GM18868 (cell line): ENCODE data around the gene CTXN1.
"Not testable (repeated sequence)": the region's sequence is repeated elsewhere in the genome, so short reads cannot be mapped to it uniquely, and the experiment has no call there.

Experiments
- ATAC-seq: cut with Tn5 transposase; IDR thresholded peaks from one replicate; pipeline ENCODE4 v1.9.1; 2021; ENCODE audit warnings: mild to moderate bottlenecking, moderate library complexity; ENCODE audit not compliant: unreplicated experiment

The CTXN1 gene

GRCh38 chr19:7926021-7926726 lies at the start of gene CTXN1:
CTXN1 (minus strand) TSS chr19:7926135; CDS start chr19:7925538, 597 bp downstream.
- ATAC-seq = no peak

DNA sequence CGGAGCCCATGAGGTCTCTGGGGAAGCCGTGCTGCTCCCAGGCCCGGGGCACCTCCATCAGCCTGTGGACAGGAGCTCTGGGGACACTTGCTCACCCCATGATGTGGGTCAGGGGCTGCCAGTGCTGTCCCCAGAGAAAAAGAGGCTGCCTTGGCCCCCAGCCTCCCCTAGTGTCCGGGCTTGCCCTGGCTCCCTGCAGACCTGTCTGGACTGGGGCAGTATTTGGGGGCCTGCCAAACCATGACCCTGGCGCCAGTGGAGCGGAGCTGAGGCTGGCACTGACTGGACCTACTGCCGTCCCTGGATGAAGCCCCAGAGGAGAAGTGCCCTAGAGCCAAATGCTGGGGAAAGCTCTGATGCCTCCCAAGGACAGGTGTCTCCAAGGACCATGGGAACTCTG lies 49.1 kb upstream of the CTXN1 start:
- ATAC-seq = no peak

DNA sequence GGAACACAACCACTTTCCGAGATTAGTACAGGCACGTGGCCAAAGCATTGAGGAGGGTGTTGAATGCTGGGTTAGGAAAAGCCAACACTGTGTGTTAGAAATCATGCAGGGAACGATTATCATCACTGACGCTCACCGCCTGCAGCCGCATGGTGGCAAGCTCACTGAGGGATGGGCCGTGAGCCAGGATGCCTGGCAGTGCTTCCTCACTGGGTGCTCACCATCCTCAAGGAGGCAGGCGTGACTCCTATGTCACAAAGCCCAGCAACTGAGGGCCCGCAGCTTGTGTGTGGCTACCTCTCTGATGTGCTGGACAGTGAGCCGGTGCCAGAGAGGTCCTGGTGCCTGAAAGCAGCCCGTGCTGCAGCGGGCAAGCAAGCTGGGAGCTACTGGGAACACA lies 47.9 kb upstream of the CTXN1 start:
- no peak for ATAC-seq

GRCh38 chr19:7971553-7972520 lies 45.9 kb upstream of the CTXN1 start:
- ATAC-seq = no peak

DNA sequence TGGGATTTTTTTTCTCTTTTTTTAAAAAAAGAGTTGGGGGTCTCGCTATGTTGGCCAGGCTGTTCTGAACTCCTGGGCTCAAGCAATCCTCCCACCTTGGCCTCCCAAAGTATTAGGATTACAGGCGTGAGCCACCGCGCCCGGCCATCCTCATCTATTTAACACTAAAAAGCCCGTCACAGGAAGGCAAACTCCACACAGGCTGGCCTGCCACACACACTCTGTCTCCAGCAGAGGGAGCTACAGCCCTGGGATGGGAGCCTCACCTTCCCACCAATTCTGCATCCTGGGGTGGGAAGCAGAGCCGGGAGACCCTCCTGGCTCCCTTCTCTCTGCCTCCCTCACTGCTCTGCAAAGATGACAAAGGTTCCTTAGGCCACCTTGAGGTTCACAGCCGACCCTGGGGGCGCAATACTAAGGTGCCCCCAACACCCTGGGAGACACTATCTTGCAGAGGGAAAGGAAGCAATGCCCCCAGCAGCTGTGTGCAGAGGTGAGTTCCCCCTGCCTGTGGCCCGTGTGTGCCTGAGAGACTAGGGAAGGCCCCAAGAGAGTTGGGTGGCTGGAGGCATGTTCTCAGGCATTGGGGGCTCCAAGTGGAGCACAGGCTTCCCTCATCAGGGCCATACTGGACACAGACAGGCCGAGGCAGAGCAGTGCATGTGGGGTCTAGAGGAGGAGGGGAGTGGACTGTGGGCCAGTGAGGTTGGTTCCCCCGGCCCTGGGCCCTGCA lies 44.9 kb upstream of the CTXN1 start:
- ATAC-seq = no peak

- no peak for ATAC-seq
These were observed 43.6 kb upstream of the CTXN1 start for GRCh38 chr19:7969555-7969939.

DNA sequence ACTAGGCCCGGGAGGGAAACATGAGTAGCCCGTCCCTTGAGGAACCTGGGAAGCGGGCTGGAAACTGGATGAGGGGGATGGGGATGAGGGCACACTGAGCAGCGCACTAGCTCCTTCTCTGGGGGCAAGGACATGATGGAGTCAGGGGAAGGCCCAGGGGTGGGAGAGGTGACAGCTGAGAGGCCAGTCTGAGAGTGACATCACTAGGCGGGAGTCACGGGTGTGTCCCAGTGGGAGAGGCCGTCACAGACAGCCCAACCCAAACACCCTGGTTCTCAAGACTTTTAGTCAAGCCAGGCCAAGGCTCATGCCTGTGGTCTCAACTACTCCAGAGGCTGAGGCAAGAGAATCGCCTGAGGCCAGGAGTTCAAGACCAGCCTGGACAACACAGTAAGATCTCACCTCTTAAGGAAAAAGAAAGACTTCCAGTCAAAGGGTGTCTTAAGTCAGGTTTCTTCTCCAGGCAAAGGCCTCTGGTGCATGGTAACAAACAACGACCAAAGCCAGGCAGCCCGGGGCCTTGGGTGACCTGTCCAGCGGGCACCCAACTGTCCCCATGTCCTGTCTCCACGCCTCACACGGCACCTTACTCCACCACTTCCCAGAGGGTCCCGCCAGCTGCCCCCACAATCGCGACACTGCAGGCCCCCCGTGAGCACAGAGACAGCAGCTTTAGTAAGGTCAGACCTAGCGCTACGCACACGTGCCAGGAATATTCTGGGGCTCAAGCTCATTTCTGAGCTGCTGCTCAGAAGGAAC lies 43.0 kb upstream of the CTXN1 start:
- no peak for ATAC-seq

GRCh38 chr19:7968008-7968795 lies 42.3 kb upstream of the CTXN1 start:
- no peak for ATAC-seq

- ATAC-seq = no peak
These were observed 40.2 kb upstream of the CTXN1 start for GRCh38 chr19:7965921-7966665.

- no peak for ATAC-seq
These were observed 39.4 kb upstream of the CTXN1 start for GRCh38 chr19:7965259-7965841.

GRCh38 chr19:7963566-7963965 lies 37.6 kb upstream of the CTXN1 start:
- ATAC-seq = no peak

GRCh38 chr19:7962644-7963268 lies 36.8 kb upstream of the CTXN1 start:
- ATAC-seq = no peak

DNA sequence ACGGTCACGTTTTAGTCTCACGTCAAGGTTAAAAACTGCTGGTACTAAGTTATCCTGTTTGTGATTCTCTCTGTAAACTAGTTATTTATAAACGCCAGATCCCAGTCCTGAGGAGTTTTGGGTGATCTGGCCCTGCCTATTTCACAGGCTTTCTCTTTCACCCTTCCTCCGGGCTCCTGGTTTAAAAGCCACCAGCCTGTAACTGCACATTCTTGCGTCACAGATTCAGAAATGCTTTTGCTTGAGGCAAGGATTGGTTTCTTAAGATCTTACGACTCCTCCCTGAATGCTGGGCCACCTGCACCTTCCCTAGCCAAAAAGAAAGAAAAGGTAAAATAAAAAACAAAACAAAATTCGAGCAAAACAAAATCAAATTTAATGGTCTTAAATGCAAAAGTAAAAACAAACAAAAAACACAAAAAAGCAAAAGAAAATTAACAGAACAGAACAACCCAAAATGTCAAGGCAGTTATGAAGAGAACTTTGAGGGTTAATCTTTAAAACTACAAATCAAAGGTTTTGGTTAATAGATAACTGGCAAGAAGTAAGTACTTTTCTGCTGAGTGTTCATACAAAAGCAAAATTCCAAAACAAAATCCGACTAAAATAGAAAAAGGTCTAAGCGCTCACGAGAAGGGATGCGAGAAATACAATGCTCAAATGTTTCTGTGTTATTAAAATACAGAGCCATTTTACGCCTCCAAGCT lies 36.1 kb upstream of the CTXN1 start:
- no peak for ATAC-seq

DNA sequence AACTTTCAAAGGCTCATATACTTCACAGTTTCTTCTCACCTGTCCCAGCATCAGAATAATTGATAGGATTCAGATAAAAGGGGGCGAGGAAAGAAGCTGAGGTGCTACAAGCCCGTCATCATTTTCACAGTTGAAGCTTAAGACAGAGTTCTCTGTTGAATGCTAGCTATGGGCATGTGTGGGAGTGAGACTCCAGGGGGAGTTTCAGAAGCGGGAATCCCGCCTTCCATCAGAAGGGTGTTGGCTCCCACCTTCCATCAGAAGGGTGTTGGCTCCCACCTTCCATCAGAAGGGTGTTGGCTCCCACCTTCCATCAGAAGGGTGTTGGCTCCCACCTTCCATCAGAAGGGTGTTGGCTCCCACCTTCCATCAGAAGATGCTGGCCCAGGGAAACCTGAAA lies 35.1 kb upstream of the CTXN1 start:
- not testable (repeated sequence) for ATAC-seq

- no peak for ATAC-seq
These were observed 33.3 kb upstream of the CTXN1 start for GRCh38 chr19:7959211-7959610.

DNA sequence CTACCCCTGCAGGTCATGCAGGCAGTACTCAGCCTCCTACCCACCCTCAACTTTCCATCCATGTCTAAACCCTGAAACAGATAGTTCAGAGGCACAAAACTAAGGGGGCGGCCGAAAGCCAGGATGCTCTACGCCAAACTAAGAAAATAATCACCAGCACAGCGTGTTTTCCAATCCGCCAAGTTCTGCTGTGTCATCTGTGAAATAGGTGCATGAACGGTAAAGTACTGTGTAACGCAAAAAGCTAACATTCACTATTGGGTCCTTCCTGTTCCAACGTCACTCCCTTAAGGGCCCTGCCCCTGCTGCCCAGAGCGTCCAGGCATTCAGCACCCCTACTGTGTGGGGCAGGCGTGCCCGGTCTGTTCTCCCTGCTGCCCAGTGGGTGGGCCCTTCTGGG lies 29.8 kb upstream of the CTXN1 start:
- ATAC-seq = no peak

DNA sequence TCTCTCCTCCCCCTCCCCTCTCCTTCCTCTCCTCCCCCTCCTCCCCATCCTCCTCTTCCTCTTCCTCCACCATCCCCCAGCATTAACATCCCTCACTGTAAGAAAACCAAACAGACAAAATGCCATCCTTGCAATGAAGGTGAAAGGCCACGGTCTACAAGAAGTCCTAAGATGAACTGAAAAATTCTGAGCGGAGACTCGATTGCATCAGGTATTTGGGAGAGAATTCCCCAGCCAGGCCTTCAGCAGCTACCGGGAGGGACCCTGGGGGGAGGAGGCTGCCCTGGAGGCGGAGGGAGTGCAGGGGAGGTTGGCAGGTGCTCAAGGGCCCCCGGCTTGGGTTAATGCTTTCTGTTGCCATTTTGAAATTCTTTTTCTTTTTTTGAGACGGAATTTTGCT lies 27.6 kb upstream of the CTXN1 start:
- no peak for ATAC-seq

DNA sequence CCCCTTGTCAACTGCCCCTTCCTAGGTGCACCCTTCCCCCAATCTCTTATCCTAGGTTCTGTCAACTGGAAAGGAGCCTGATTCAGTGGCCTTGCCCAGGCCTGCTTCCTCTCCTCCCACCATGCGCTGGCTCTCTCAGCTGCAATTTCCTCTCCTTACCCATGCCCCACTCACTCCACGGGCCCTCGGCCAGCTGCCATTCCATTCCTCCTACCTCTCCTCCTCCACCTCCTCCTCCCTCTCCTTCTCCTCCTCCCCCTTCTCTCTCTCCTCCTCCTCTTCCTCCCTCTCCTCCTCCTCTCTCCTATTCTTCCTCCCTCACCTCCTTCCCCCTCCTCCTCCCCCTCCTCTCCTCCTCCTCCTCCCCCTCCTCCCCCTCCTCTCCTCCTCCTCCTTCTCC lies 27.1 kb upstream of the CTXN1 start:
- ATAC-seq = no peak
